HG02571 (cell line): ENCODE results near the gene PLCE1.
"Not testable (repeated sequence)": the region's sequence is repeated elsewhere in the genome, so short reads cannot be mapped to it uniquely, and the experiment has no call there.

Source experiments
- ATAC-seq: cut with Tn5 transposase; IDR thresholded peaks from one replicate; pipeline ENCODE4 v1.9.1; 2021; ENCODE audit warnings: mild to moderate bottlenecking, moderate library complexity; ENCODE audit not compliant: unreplicated experiment

The PLCE1 gene

GRCh38 chr10:93993782-93994437, at the start of gene PLCE1:
Gene PLCE1 (plus strand): TSS chr10:93993931. CDS start chr10:94031047, 37,116 bp downstream.
- ATAC-seq: no peak

GRCh38 chr10:93945819-93946218, 47.9 kb upstream of the PLCE1 start:
- no peak for ATAC-seq

GRCh38 chr10:93947055-93947454, 46.7 kb upstream of the PLCE1 start:
- ATAC-seq: no peak

- ATAC-seq: no peak
Measured at GRCh38 chr10:93947524-93947923, 46.2 kb upstream of the PLCE1 start.

GRCh38 chr10:93951905-93952304, 41.8 kb upstream of the PLCE1 start:
- no peak for ATAC-seq

- no peak for ATAC-seq
Measured at GRCh38 chr10:93954299-93954698, 39.4 kb upstream of the PLCE1 start.

- no peak for ATAC-seq
Measured at GRCh38 chr10:93954726-93955363, 38.9 kb upstream of the PLCE1 start.

GRCh38 chr10:93958834-93959233, 34.9 kb upstream of the PLCE1 start:
- ATAC-seq: no peak

- not testable (repeated sequence) for ATAC-seq
Measured at GRCh38 chr10:93960988-93961387, 32.7 kb upstream of the PLCE1 start.

GRCh38 chr10:93962973-93963372, 30.8 kb upstream of the PLCE1 start:
- no peak for ATAC-seq

GRCh38 chr10:93963434-93963833, 30.3 kb upstream of the PLCE1 start:
- ATAC-seq: no peak

GRCh38 chr10:93965911-93966310, 27.8 kb upstream of the PLCE1 start:
- no peak for ATAC-seq

- ATAC-seq: no peak
Measured at GRCh38 chr10:93967756-93968155, 26.0 kb upstream of the PLCE1 start.

- ATAC-seq: no peak
Measured at GRCh38 chr10:93968540-93968945, 25.2 kb upstream of the PLCE1 start.

- not testable (repeated sequence) for ATAC-seq
Measured at GRCh38 chr10:93970433-93971010, 23.2 kb upstream of the PLCE1 start.

- ATAC-seq: no peak
Measured at GRCh38 chr10:93973748-93974445, 19.8 kb upstream of the PLCE1 start.

- no peak for ATAC-seq
Measured at GRCh38 chr10:93977442-93977841, 16.3 kb upstream of the PLCE1 start.

GRCh38 chr10:93980486-93980885, 13.2 kb upstream of the PLCE1 start:
- no peak for ATAC-seq

GRCh38 chr10:93991114-93991513, 2.6 kb upstream of the PLCE1 start:
- no peak for ATAC-seq

GRCh38 chr10:93991596-93992284, 2.0 kb upstream of the PLCE1 start:
- ATAC-seq: no peak

GRCh38 chr10:93992400-93993030, 1.2 kb upstream of the PLCE1 start:
- no peak for ATAC-seq
